Thoracic aorta (tissue), 2 donors: ENCODE data around the gene BIRC5. TPM values are rescaled to one million over a fixed set of nuclear protein-coding genes. Genes with fewer than 3 reads are reported as not detected.
A peak's percentile ranks its signal among the peaks of the same experiment; 100 is the strongest.

Experiments used
- ATAC-seq: fragments of 150-250 bp; one replicate; pipeline ENCODE4 v1.8.0; 2017; ENCODE audit warnings: low read depth; ENCODE audit not compliant: insufficient number of reproducible peaks, low FRiP score
- DNase-seq: peaks from one replicate; pipeline ENCODE4 v3.0.0-alpha.2; 2020; ENCODE audit warnings: low spot score
- H3K27ac ChIP-seq, 2 donors: fragments of 200-600 bp; sonication (generic); 1 replicate in 1 of 2; 2 replicates in 1 of 2; pipeline ENCODE4 v1.5.1; 2016; ENCODE audit warnings: mild to moderate bottlenecking in 2 of 2, moderate library complexity in 2 of 2
- H3K27me3 ChIP-seq: fragments of 200-600 bp; sonication (generic); replicated peaks from 2 replicates; pipeline ENCODE4 v1.6.0; 2016; ENCODE audit warnings: mild to moderate bottlenecking; ENCODE audit not compliant: insufficient read depth
- H3K36me3 ChIP-seq: fragments of 200-600 bp; sonication (generic); one replicate; pipeline ENCODE4 v1.5.1; 2016
- H3K4me1 ChIP-seq, 2 donors: fragments of 200-600 bp; sonication (generic); 1 replicate in 1 of 2; 2 replicates in 1 of 2; pipeline versions ENCODE4 v1.5.1 to v1.6.0; 2016; ENCODE audit warnings: low read depth in 2 of 2, mild to moderate bottlenecking in 1 of 2; ENCODE audit not compliant: control insufficient read depth in 1 of 2
- H3K4me3 ChIP-seq: fragments of 200-600 bp; sonication (generic); 2 replicates; pipeline ENCODE4 v1.5.1; 2016; ENCODE audit warnings: mild to moderate bottlenecking
- H3K9me3 ChIP-seq: fragments of 200-600 bp; sonication (generic); 2 replicates; pipeline ENCODE4 v1.5.1; 2016
- CTCF ChIP-seq: fragments of 200-600 bp; sonication (generic); IDR thresholded peaks from one replicate; pipeline ENCODE4 v1.5.1; 2019; ENCODE audit warnings: antibody characterized with exemption
- total RNA-seq, 2 donors: library from RNA; depleted of rRNA; stranded (reverse); fragments of >200 nt; gene quantifications; one replicate each; pipeline versions ENCODE4 v1.1.0 to v1.2.3, GENCODE V29; 2016

Gene BIRC5
- total RNA-seq, 2 donors from 2014 or later: 0.14 to 4.2 TPM

DNA sequence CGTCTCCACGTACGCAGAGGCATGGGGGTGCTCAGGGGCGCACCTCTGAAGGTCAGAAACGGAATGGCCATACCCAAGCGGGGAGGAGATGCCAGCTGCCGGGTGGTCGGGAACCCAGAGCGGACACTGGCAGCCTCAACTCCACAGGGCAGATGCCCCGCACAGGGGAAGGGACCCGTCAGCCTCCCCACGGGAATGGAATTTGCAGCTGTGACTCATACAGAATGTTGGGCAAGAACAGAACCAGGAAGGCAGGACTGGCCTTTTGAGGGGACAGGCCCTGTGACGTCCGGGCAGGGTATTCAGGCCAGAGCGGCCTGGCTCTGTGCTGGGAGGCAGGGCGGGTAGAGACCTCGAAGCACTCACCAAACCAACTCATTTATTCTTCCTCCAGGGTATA, 34.7 kb upstream of the BIRC5 start:
- Histone ChIP-seq H3K36me3 (no peaks in the 10 kb centered on the region), H3K27me3 (no peaks in the 10 kb centered on the region), H3K4me3 (no peak overlapping the region), H3K27ac (peak overlapping the region; percentile 90 to 94), H3K4me1 (peaks cover 31 to 64% of the 10 kb centered on the region in 2 donors), H3K9me3 (no peaks in the 10 kb centered on the region)
- no peak for TF ChIP-seq CTCF
- peak; percentile 50 for ATAC-seq
- peak; percentile 22 for DNase-seq

DNA sequence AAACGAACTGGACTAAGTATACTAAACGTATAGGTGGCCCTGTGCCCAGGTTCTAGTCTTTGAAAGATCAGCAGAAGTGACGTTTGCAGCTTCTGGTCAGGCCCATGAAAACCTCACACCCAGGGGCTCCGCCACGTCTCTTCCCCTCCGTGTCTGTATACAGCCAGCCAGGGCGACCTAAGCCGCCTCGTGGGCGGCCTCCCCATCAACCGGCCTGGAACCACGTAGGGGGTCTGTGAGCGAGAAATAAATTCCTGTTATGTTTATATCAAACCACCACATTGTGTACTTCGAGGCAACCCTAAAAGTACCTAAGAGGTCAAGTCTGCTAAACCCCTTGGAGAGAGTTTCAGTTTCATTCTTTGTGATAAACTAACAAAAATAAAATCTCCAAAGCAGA, 34.0 kb upstream of the BIRC5 start:
- Histone ChIP-seq H3K36me3 (no peaks in the 10 kb centered on the region), H3K4me3 (peak overlapping the region; percentile 30), H3K9me3 (no peaks in the 10 kb centered on the region), H3K4me1 (peaks cover 30 to 64% of the 10 kb centered on the region in 2 donors), H3K27ac (peak overlapping the region; percentile 90 to 94), H3K27me3 (no peaks in the 10 kb centered on the region)
- no peak for DNase-seq
- TF ChIP-seq CTCF: no peak
- no peak for ATAC-seq

- peak; percentile 18 for ATAC-seq
- peak overlapping the region; percentile 30 for H3K4me3 ChIP-seq
- peak overlapping the region; percentile 90 to 94 for H3K27ac ChIP-seq
Measured at GRCh38 chr17:78180508-78180907, 33.5 kb upstream of the BIRC5 start.

GRCh38 chr17:78182504-78182903, 31.5 kb upstream of the BIRC5 start:
- Histone ChIP-seq H3K4me3 (no peak overlapping the region), H3K4me1 (peaks cover 34 to 63% of the 10 kb centered on the region in 2 donors), H3K9me3 (no peaks in the 10 kb centered on the region), H3K36me3 (no peaks in the 10 kb centered on the region), H3K27me3 (no peaks in the 10 kb centered on the region), H3K27ac (no peak overlapping the region)
- no peak for DNase-seq
- ATAC-seq: no peak
- no peak for TF ChIP-seq CTCF

More at GRCh38 chr17:78180508-78180907, 33.5 kb upstream of the BIRC5 start:
- no peaks in the 10 kb centered on the region for H3K27me3 ChIP-seq
- H3K36me3 ChIP-seq: no peaks in the 10 kb centered on the region
- DNase-seq: no peak
- no peak for TF ChIP-seq CTCF
- no peaks in the 10 kb centered on the region for H3K9me3 ChIP-seq
- H3K4me1 ChIP-seq: peaks cover 30 to 64% of the 10 kb centered on the region in 2 donors

DNA sequence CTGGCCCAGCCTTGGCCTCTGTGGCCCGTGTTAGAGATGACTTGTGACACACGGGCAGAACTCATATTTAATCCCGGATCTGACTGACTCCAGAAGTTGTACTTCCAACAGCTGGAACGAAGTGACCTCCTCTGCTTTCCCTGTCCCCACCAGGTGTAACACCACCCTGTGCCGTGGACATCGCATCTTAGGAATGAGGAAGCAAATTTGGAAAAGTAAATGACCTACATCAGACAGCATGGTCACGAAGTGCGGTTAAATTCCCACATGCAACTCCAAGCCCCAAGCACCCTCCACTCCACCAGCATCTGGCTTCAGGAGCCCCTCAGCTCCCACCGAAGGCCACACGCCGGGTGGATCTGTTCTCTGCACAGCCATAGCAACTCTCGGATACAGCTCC, 30.1 kb upstream of the BIRC5 start:
- Histone ChIP-seq H3K4me3 (no peak overlapping the region), H3K27ac (peak overlapping the region; percentile 40 to 46), H3K27me3 (no peaks in the 10 kb centered on the region), H3K36me3 (no peaks in the 10 kb centered on the region), H3K9me3 (no peaks in the 10 kb centered on the region), H3K4me1 (peaks cover 35 to 73% of the 10 kb centered on the region in 2 donors)
- no peak for TF ChIP-seq CTCF
- DNase-seq (no peak), ATAC-seq (no peak)
